GM19372 (cell line): ENCODE measurements around the gene SOBP.
"Not testable (repeated sequence)": the region's sequence is repeated elsewhere in the genome, so short reads cannot be mapped to it uniquely, and the experiment has no call there.

ENCODE experiments used
- ATAC-seq: cut with Tn5 transposase; IDR thresholded peaks from one replicate; pipeline ENCODE4 v1.9.1; 2021; ENCODE audit warnings: mild to moderate bottlenecking, low read depth, moderate library complexity; ENCODE audit not compliant: unreplicated experiment

SOBP gene

GRCh38 chr6:107489636-107490565 lies at the start of gene SOBP:
TSS of gene SOBP (plus strand) at chr6:107490117. CDS start at chr6:107490617, 500 bp downstream.
- ATAC-seq, result peak; percentile 51

GRCh38 chr6:107440936-107441335 lies 49.0 kb upstream of the SOBP start:
- ATAC-seq, result no peak

GRCh38 chr6:107441682-107442081 lies 48.2 kb upstream of the SOBP start:
- ATAC-seq, result no peak

- no peak for ATAC-seq
Measured at GRCh38 chr6:107442938-107443607, 46.8 kb upstream of the SOBP start.

- ATAC-seq, result no peak
Measured at GRCh38 chr6:107443608-107444267, 46.2 kb upstream of the SOBP start.

GRCh38 chr6:107444277-107444676 lies 45.6 kb upstream of the SOBP start:
- ATAC-seq, result no peak

GRCh38 chr6:107447663-107448216 lies 42.2 kb upstream of the SOBP start:
- no peak for ATAC-seq

- no peak for ATAC-seq
Measured at GRCh38 chr6:107448776-107449175, 41.1 kb upstream of the SOBP start.

- ATAC-seq, result peak; percentile 20
Measured at GRCh38 chr6:107458672-107459282, 31.1 kb upstream of the SOBP start.

GRCh38 chr6:107459283-107460082 lies 30.4 kb upstream of the SOBP start, which contains the start of gene PDSS2:
TSS of gene PDSS2 (minus strand) at chr6:107459564. CDS start at chr6:107459285, 279 bp downstream.
- peak; percentile 85 for ATAC-seq

GRCh38 chr6:107460083-107460631 lies 29.8 kb upstream of the SOBP start:
- no peak for ATAC-seq

- no peak for ATAC-seq
Measured at GRCh38 chr6:107466062-107466461, 23.9 kb upstream of the SOBP start.

GRCh38 chr6:107470364-107470763 lies 19.6 kb upstream of the SOBP start:
- ATAC-seq, result no peak

- no peak for ATAC-seq
Measured at GRCh38 chr6:107473660-107474059, 16.3 kb upstream of the SOBP start.

GRCh38 chr6:107475360-107475759 lies 14.6 kb upstream of the SOBP start:
- not testable (repeated sequence) for ATAC-seq

- not testable (repeated sequence) for ATAC-seq
Measured at GRCh38 chr6:107475826-107476225, 14.1 kb upstream of the SOBP start.

GRCh38 chr6:107479089-107479690 lies 10.7 kb upstream of the SOBP start:
- no peak for ATAC-seq

GRCh38 chr6:107485157-107485556 lies 4.8 kb upstream of the SOBP start:
- no peak for ATAC-seq
